Chondrocyte (in vitro differentiated cells): Measurements from ENCODE around the gene ZNF423. TPM values are rescaled to one million over a fixed set of nuclear protein-coding genes. Genes with fewer than 3 reads are reported as not detected.
"Not testable (repeated sequence)": the region's sequence is repeated elsewhere in the genome, so short reads cannot be mapped to it uniquely, and the experiment has no call there.

Source experiments
- DNase-seq: peaks from one replicate; pipeline ENCODE4 v3.0.0; 2021; ENCODE audit warnings: mixed read lengths, low spot score
- H3K27ac Mint-ChIP-seq: one replicate; pipeline ENCODE4 v1.8.0; 2021; ENCODE audit warnings: mild to moderate bottlenecking, moderate library complexity, mixed read lengths; ENCODE audit not compliant: unreplicated experiment
- H3K27me3 Mint-ChIP-seq: 2 replicates; pipeline ENCODE4 v1.8.0; 2021; ENCODE audit warnings: low read depth, mixed read lengths
- H3K36me3 Mint-ChIP-seq: 2 replicates; pipeline ENCODE4 v1.8.0; 2021; ENCODE audit warnings: low read depth, mixed read lengths
- H3K4me1 Mint-ChIP-seq: 2 replicates; pipeline ENCODE4 v1.8.0; 2021; ENCODE audit warnings: low read depth, mild to moderate bottlenecking, mixed read lengths
- H3K4me3 Mint-ChIP-seq: one replicate; pipeline ENCODE4 v1.8.0; 2021; ENCODE audit warnings: mild to moderate bottlenecking, moderate library complexity, mixed read lengths; ENCODE audit not compliant: unreplicated experiment
- H3K9me3 Mint-ChIP-seq: 2 replicates; pipeline ENCODE4 v1.8.0; 2021; ENCODE audit warnings: low read depth, mixed read lengths
- total RNA-seq: library from RNA; stranded (reverse); gene quantifications from 3 replicates; pipeline ENCODE4 v1.2.1, GENCODE V29; 2021
- TF ChIP-seq, protein P1 (sequence below): fragments of 200-600 bp; sonication (generic); IDR thresholded peaks from 2 replicates; pipeline ENCODE4 v1.5.0; 2021; ENCODE audit warnings: antibody characterized with exemption, mild to moderate bottlenecking, moderate library complexity

The ZNF423 gene
- total RNA-seq, 1 donor from 2014 or later = 4.7 TPM

DNA sequence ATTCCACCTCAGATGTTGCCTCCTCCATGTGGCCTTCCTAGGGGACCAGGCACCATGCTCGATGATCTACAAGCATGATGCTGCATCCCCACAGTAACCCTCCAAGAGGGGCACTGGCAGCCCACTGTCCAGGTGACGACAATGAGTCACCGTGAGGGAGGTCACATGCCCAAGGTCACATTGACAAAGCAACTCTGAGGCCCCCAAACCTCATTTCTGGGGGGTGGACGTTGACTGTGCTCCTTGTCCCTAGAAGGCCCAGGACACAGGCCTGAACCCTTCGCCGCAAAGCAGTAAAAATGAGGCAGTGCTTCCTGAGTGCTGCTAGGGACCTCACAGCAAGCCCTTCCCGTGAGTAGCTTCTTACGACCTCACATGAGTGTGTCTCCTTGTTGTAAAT, 345.8 kb downstream of the ZNF423 start:
- no peak overlapping the region for H3K27ac Mint-ChIP-seq
- no peaks in the 10 kb centered on the region for H3K4me1 Mint-ChIP-seq
- H3K4me3 Mint-ChIP-seq = no peak overlapping the region

DNA sequence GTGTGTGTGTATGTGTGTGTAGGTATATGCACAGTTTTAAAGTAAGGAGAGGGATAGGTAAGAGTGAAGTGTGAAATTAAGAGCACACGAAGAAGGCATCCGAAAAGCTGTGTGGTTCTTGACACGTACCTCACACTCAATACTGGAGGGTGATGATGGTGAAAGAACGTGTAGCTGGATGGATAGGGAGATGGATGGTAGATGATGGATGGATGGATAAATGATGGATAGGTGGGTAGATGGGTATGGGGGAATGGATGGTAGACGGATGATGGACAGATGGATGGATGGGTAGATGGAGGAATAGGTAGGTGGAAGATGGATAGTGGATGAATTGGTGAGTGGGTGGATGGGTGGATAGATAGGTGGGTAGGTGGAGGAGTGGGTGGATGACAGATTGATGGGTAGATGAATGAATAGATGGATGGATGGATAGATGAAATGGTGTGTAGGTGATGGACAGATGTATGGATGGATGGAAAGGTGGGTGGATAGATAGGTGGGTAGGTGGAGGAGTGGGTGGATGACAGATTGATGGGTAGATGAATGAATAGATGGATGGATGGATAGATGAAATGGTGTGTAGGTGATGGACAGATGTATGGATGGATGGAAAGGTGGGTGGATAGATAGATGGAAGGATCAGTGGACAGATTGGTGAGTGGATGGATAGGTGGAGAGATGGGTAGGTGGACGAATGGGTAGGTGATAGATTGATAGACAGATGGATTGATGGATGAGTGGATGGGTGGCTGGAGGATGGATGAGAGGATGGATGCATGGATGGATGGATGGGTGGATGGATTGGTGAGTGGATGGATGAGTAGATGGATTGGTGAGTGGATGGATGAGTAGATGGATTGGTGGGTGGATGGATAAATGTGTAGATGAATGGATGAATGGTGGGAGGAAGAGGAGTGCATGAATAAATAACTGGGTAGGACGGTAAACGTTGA, 349.6 kb downstream of the ZNF423 start:
- H3K4me3 Mint-ChIP-seq, H3K27ac Mint-ChIP-seq, H3K36me3 Mint-ChIP-seq, H3K27me3 Mint-ChIP-seq, H3K4me1 Mint-ChIP-seq, DNase-seq, H3K9me3 Mint-ChIP-seq: not testable (repeated sequence)

More for the DNA sequence above, 345.8 kb downstream of the ZNF423 start:
- TF ChIP-seq, protein P1, sequence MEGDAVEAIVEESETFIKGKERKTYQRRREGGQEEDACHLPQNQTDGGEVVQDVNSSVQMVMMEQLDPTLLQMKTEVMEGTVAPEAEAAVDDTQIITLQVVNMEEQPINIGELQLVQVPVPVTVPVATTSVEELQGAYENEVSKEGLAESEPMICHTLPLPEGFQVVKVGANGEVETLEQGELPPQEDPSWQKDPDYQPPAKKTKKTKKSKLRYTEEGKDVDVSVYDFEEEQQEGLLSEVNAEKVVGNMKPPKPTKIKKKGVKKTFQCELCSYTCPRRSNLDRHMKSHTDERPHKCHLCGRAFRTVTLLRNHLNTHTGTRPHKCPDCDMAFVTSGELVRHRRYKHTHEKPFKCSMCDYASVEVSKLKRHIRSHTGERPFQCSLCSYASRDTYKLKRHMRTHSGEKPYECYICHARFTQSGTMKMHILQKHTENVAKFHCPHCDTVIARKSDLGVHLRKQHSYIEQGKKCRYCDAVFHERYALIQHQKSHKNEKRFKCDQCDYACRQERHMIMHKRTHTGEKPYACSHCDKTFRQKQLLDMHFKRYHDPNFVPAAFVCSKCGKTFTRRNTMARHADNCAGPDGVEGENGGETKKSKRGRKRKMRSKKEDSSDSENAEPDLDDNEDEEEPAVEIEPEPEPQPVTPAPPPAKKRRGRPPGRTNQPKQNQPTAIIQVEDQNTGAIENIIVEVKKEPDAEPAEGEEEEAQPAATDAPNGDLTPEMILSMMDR = no peak
- Mint-ChIP-seq H3K9me3 (peaks cover 3% of the 10 kb centered on the region), H3K36me3 (peaks cover 2% of the 10 kb centered on the region), H3K27me3 (no peaks in the 10 kb centered on the region)
- DNase-seq = peak; percentile 61

DNA sequence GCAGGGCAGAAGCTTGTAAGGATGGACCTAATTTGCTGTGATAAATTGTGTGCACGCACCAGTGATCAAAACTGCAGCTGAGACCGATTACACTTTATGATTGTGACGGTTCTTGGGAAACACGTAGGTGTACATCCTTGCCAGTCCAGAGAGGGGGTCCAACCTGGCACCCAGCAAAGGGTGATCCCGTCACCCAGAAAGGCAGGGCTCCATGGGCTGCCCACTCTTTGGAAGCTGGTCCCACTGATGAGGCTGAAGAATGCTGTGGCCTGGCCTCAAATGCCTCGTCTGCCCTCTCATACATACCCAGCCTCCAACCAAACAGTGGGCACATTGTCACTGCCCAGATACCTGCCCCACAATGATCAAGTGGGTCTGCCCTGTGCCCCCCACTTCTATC, 350.4 kb downstream of the ZNF423 start:
- Mint-ChIP-seq H3K9me3 (peaks cover 3% of the 10 kb centered on the region), H3K36me3 (peaks cover 2% of the 10 kb centered on the region), H3K27me3 (peaks cover 3% of the 10 kb centered on the region), H3K4me3 (no peak overlapping the region), H3K27ac (no peak overlapping the region), H3K4me1 (no peaks in the 10 kb centered on the region)
- peak; percentile 32 for DNase-seq
- TF ChIP-seq, protein P1 = no peak

DNA sequence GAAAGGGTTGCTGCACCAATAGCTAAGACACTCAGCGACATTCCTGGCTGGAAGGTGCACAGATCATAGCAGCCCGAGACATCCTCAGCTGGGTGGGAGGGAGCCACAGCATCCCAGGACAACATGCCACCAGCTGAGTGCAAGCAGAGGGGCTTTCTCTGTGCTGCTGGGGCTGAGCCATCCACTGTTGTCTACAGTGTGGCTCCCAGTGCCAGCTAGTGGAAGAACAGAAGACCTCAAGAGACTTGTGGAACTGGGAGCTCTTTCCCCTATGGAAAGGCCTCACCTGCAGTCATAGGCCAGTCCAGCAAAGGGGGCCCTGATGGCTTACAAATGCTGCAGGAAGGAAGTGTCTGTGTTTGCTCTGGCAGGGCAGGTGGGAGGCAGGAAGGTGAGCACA, 351.3 kb downstream of the ZNF423 start:
- TF ChIP-seq, protein P1 = no peak
- no peak overlapping the region for H3K27ac Mint-ChIP-seq
- H3K27me3 Mint-ChIP-seq = peaks cover 3% of the 10 kb centered on the region
- no peak overlapping the region for H3K4me3 Mint-ChIP-seq
- H3K36me3 Mint-ChIP-seq = peaks cover 2% of the 10 kb centered on the region
- peak; percentile 47 for DNase-seq
- H3K9me3 Mint-ChIP-seq = peaks cover 3% of the 10 kb centered on the region
- no peaks in the 10 kb centered on the region for H3K4me1 Mint-ChIP-seq

DNA sequence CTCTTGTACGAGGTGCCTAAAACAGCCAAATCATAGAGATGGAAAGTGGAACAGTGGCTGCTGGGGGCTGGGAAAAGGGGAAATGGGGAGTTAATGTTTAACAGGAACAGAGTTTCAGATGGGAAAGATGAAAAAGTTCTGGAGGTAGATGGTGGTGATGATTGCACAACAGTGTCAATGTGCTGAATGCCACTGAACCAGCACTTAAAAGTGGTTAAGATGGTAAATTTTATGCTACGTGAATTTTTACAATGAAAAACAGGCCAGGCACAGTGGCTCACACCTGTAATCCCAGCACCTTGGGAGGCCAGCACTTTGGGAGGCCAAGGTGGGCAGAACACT, 351.9 kb downstream of the ZNF423 start:
- Mint-ChIP-seq H3K27me3 (peaks cover 3% of the 10 kb centered on the region), H3K4me1 (no peaks in the 10 kb centered on the region), H3K4me3 (no peak overlapping the region), H3K9me3 (peaks cover 3% of the 10 kb centered on the region), H3K27ac (no peak overlapping the region), H3K36me3 (peaks cover 2% of the 10 kb centered on the region)
- no peak for DNase-seq
- TF ChIP-seq, protein P1 = no peak
